Measurements from ENCODE around the gene TULP4.
"Not testable (repeated sequence)": the region's sequence is repeated elsewhere in the genome, so short reads cannot be mapped to it uniquely, and the experiment has no call there.

Gene TULP4

GRCh38 chr6:158296854-158297324 lies 15.4 kb upstream of the TULP4 start:
- not testable (repeated sequence) for DNase-seq

- DNase-seq = not testable (repeated sequence)
Measured at GRCh38 chr6:158297657-158298056, 14.6 kb upstream of the TULP4 start.

GRCh38 chr6:158300306-158301143 lies 11.7 kb upstream of the TULP4 start:
- not testable (repeated sequence) for DNase-seq

GRCh38 chr6:158301561-158301960 lies 10.7 kb upstream of the TULP4 start:
- DNase-seq = not testable (repeated sequence)

GRCh38 chr6:158302195-158302796 lies 10.0 kb upstream of the TULP4 start:
- not testable (repeated sequence) for DNase-seq

GRCh38 chr6:158303210-158303731 lies 9.0 kb upstream of the TULP4 start:
- no peak for DNase-seq

GRCh38 chr6:158304254-158304653 lies 8.0 kb upstream of the TULP4 start:
- DNase-seq = no peak

- no peak for DNase-seq
Measured at GRCh38 chr6:158309814-158310213, 2.5 kb upstream of the TULP4 start.

DNA sequence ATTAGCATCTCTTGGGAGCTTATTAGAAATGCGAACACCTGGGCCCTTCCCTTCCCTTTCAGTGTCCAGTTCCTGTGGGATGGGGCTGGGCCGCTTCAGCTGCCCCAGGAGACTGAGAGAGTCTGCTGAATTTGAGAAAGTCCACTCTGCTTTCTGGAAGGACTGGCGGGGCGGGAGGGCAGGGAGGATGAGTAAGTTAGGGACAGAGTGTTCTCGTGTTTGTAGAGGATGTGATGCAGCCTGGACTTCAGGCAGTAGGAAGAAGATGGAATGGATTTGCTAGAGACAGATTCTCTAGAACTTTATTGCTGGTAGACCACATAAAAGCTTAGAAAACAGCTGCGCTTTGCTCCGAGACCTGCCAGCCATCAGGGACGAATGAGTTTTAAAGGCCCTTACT lies 1.1 kb upstream of the TULP4 start:
- no peak for DNase-seq

GRCh38 chr6:158311626-158312025 lies 639 bp upstream of the TULP4 start:
- DNase-seq = no peak

- no peak for DNase-seq
Measured at GRCh38 chr6:158312672-158313397, 570 bp downstream of the TULP4 start.

DNA sequence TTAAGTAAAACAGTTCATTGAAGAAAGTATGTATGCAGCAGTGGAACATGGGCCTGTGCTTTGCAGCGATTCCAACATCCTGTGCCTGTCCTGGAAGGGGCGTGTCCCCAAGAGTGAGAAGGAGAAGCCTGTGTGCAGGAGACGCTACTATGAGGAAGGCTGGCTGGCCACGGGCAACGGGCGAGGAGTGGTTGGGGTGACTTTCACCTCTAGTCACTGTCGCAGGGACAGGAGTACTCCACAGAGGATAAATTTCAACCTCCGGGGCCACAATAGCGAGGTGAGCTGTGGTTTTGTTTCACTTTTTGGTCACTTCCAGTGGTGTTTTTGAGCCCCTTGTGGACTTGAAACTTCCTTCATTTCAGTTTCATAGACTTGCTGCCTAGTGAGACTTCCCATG lies 1.7 kb downstream of the TULP4 start:
- no peak for DNase-seq

DNA sequence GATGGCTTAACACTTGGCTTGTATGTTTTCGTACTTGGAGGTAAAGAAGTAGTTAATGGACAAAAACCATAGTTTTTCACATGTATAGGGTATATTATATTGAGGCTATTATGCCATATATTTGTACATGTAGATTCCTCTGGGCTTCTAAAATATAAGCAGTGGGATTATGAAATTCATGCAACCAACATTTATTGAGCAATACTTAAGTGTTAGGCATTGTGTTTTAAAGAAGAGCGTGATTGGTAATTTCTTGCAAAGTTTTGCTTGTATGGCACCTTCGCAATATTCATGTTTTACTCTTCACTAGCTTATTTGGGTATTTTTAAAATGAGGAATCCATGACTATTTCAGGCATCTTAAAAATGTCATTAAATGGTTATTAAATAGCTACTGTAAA lies 2.5 kb downstream of the TULP4 start:
- no peak for DNase-seq

GRCh38 chr6:158316022-158316421 lies 3.8 kb downstream of the TULP4 start:
- no peak for DNase-seq

- DNase-seq = no peak
Measured at GRCh38 chr6:158321960-158322359, 9.7 kb downstream of the TULP4 start.

GRCh38 chr6:158322400-158322723 lies 10.1 kb downstream of the TULP4 start:
- no peak for DNase-seq

DNA sequence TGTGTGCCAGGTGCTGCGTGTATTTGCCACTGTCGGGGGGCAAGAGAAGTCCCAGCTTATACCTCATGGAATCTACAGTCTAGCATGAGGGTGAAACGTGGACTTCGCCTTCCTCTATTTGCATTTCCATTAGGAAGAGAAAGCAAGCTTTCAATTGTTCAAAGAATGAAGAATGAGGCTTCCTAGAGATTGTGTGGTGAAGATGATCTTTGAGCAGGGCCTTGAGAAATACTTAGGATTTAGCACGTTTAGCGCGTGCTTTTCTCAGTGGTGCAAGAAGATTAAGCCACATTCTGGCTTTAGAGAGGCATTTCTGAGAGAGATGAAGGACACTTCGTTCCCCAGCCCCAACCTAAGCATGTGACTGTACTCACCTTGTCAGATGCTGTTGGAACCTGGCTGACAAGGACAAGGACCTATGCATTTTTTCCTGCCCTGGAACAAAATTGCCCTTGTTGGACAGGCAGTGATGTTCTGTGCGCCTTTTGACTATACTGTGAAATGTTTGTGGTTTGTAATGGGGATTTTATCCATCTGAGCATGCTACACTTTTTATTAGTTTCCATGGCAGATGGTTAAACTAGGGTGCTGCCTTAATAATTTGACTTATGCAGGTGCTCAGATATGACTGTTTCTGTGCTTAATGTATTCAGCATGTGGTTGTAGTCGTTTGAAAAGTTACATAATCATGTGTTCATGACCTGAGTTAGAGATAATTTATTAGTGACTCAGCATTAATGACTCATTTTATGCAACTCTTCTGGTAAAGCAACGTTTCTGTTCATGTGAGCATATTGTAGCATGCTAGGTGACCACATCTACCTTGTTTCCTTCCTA lies 10.7 kb downstream of the TULP4 start:
- no peak for DNase-seq

DNA sequence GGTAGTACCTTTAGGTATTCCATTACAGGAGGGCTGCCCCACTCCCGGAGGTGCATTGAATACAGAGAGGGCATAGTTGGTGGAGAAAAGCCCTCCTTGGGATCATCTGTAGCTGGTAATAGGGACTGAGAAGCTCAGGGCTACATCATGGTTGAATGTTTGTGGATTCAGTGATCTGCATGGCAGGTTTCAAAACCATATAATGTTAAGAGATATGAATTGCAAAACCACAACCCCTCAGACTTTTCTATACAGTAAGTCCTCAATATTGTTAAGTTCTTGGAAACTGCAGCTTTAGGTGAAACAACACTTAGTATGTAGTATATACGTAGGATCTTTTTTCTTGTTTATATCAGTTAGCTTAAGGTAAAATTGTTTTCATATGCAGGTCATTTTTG lies 11.3 kb downstream of the TULP4 start:
- DNase-seq = no peak

DNA sequence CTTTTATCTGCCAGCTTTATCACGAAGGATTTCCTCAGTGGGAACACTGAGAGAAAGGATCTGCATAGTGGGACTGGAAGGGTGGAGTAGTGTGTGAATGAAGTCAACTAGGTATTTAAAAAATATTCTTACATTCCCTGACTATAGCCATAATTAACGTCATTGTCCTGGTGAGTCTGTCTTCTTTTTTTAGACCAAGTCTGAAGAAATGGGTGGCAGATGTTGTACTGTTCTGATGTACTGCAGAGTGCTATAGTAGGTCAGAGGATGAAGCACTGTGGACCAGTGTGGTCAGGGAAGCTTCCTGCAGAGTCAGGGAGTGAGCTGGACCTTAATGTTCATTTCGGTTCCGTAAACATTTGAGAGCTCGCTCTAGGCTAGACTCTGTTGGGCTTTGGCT lies 11.9 kb downstream of the TULP4 start:
- DNase-seq = no peak

- DNase-seq = no peak
Measured at GRCh38 chr6:158327211-158327610, 14.9 kb downstream of the TULP4 start.

DNA sequence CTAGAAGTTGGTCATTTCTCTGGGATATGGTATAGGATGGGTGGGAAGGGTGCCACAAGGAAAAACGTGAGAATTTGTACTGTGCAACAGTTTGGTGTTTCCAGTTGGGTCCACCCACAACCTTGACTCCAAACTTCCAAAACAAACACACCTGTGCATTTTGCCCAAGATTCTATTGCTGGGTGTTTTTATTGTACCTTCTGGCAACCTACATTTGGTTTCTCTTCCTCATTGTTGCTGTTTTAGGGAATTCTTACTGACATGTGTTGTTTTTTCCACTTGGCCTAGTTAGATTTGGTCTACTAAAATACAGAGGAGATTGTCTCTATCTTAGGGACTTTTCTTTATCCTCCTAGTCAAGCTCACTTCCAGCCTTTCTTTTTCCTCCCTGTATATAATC lies 16.7 kb downstream of the TULP4 start:
- DNase-seq = no peak

GRCh38 chr6:158329531-158329930 lies 17.3 kb downstream of the TULP4 start:
- no peak for DNase-seq

DNA sequence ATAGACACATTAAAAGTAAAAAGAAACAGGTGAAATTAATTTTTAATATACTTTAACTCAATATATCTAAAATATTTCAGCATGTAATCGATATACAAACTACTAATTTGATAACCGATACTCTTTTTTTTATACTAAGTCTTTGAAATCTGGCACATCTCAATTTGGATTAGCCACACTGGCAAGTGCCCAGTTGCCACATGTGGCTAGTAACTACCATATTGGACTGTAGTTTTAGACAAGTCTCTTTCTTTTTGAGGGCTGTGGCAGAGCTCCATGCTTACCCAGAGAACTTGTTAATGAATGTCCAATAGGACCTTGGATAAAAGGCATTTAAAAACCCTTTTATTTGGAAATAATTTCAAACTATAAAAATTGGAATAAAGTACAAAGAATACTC lies 17.8 kb downstream of the TULP4 start:
- DNase-seq = no peak

Data from activated naive CD4-positive, alpha-beta T cell (primary cell).